ENCODE data around the gene GALNT1. TPM values are rescaled to one million over a fixed set of nuclear protein-coding genes. Genes with fewer than 3 reads are reported as not detected.

Gene GALNT1
- total and polyA plus RNA-seq, 2 donors (not counting 1 experiment from before 2014, with no cell fraction given) = 7.5 to 51.3 TPM

DNA sequence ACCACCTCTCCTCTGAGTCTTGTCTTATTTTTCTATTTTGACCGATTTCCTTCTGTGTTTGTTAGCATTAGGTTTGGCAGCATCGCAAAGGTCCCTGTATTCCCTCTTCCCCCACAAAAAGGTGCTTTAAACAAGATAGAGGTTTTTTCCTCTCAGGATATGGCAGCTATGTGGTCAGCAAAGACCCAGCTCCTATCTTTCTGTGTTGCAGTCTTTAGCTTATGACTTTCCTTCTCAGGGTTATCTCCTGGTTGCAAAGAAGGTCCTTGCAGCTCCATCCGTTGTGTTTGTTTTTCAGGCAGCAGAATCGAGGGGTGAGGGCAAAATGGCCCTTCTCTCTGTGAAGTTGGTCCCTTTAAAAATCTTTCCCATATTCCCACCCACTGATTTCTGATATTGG lies 38.4 kb downstream of the GALNT1 start:
- peaks cover 79% of the 10 kb centered on the region for H3K79me2 ChIP-seq (ENCODE audit: control insufficient read depth, insufficient read depth, low read length)
- no peaks in the 10 kb centered on the region for H3K27me3 Mint-ChIP-seq
- intact Hi-C loops (cut with micrococcal nuclease) = loop anchor here (5.0 kb wide), 2 partner anchors 42 to 447 kb away; partner anchors contain the start of gene RPRD1A

DNA sequence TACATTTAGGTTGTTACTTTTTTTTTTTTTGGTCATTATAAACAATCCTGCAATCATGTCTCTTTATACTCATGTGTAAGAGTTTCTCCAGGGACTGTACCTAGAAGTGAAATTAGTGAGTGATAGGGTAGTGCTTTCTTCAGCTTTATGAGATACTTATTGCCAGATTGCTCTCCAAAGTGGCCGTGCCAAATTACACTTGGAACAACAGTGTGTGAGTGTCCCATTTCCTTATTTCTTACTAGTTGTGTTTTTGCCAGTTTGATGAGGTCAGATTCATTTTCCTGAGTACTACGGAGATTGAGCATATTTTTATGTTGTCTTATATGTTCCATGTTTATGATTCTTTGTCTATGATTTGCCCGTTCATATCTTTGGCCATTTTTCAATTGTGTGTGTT lies 39.2 kb downstream of the GALNT1 start:
- Histone ChIP-seq H3K79me2 (ENCODE audit: control insufficient read depth, insufficient read depth, low read length) (peaks cover 81% of the 10 kb centered on the region), H3K9ac (ENCODE audit: low read length) (no peak overlapping the region), H3K4me3 (ENCODE audit: control extremely low read depth in 1 of 5, extremely low read depth in 1 of 5, insufficient read depth in 1 of 5, low read depth in 2 of 5, low read length in 4 of 5) (no peak overlapping the region), H2AFZ (ENCODE audit: insufficient read depth, low read depth, low read length, poor library complexity, severe bottlenecking) (no peak overlapping the region), H3K9me3 (ENCODE audit: control extremely low read depth in 1 of 3, control insufficient read depth in 2 of 3, insufficient read depth in 1 of 3, low read length in 2 of 3) (peaks cover 0 to 2% (median 0%) of the 10 kb centered on the region in 3 donors), H4K20me1 (ENCODE audit: control insufficient read depth, insufficient read depth, low read length, poor library complexity, severe bottlenecking) (no peaks in the 10 kb centered on the region), H3K27me3 (replicated peaks in 1 of 4; ENCODE audit: control extremely low read depth in 1 of 4, control insufficient read depth in 3 of 4, insufficient read depth in 4 of 4, low read length in 3 of 4) (no peaks in the 10 kb centered on the region), H3K4me2 (replicated peaks; ENCODE audit: low read depth, low read length, poor library complexity, severe bottlenecking) (no peak overlapping the region), H3K27ac (ENCODE audit: low read length in 2 of 2) (no peak overlapping the region), H3K36me3 (replicated peaks in 1 of 2; ENCODE audit: control extremely low read depth in 1 of 2, control insufficient read depth in 1 of 2, extremely low read depth in 1 of 2, insufficient read depth in 2 of 2, low read length in 1 of 2) (no peaks in the 10 kb centered on the region), H3K4me1 (ENCODE audit: control insufficient read depth in 2 of 2, insufficient read depth in 2 of 2, low read length in 2 of 2) (peaks cover 18 to 45% of the 10 kb centered on the region in 2 donors)
- WGBS (ENCODE audit: insufficient coverage) = 93% methylated on average over 2 of the region's 3 CpGs
- DNase-seq (no peak), ATAC-seq (ENCODE audit: low read depth) (no peak)
- no peak for TF ChIP-seq CTCF (IDR thresholded peaks at IDR 0.05)
- POLR2A ChIA-PET = no interaction called here
- CTCF ChIA-PET = no interaction called here
- no peak overlapping the region for H3K27ac Mint-ChIP-seq
- H3K27me3 Mint-ChIP-seq = no peaks in the 10 kb centered on the region
- intact Hi-C loops (cut with micrococcal nuclease) = no loop called here
- H3K4me1 Mint-ChIP-seq = peaks cover 41% of the 10 kb centered on the region
- no peaks in the 10 kb centered on the region for H3K9me3 Mint-ChIP-seq (ENCODE audit: insufficient read depth)
- H3K4me3 Mint-ChIP-seq = no peak overlapping the region

More for the DNA sequence above, 38.4 kb downstream of the GALNT1 start:
- no peak overlapping the region for H3K4me2 ChIP-seq (replicated peaks; ENCODE audit: low read depth, low read length, poor library complexity, severe bottlenecking)
- ChIA-PET CTCF (interaction anchor here (0.9 kb wide), 1 partner anchor 31 kb away, joined by 4 read pairs; no protein-coding TSS in a partner anchor), POLR2A (no interaction called here)
- no peaks in the 10 kb centered on the region for H3K36me3 ChIP-seq (replicated peaks in 1 of 2; ENCODE audit: control extremely low read depth in 1 of 2, control insufficient read depth in 1 of 2, extremely low read depth in 1 of 2, insufficient read depth in 2 of 2, low read length in 1 of 2)
- TF ChIP-seq CTCF (IDR thresholded peaks at IDR 0.05) (no peak), EZH2 (IDR thresholded peaks at IDR 0.05; ENCODE audit: borderline replicate concordance, insufficient read depth, low read depth, low read length, poor library complexity, severe bottlenecking) (no peak)
- no peaks in the 10 kb centered on the region for H3K9me3 ChIP-seq (ENCODE audit: control extremely low read depth in 1 of 3, control insufficient read depth in 2 of 3, insufficient read depth in 1 of 3, low read length in 2 of 3)
- Mint-ChIP-seq H3K4me3 (no peak overlapping the region), H3K4me1 (peaks cover 43% of the 10 kb centered on the region), H3K9me3 (ENCODE audit: insufficient read depth) (no peaks in the 10 kb centered on the region), H3K27ac (peak overlapping the region; percentile 12)
- no peak overlapping the region for H3K9ac ChIP-seq (ENCODE audit: low read length)
- ATAC-seq (ENCODE audit: low read depth) (no peak), DNase-seq (no peak)
- no peak overlapping the region for H3K27ac ChIP-seq (ENCODE audit: low read length in 2 of 2)
- H2AFZ ChIP-seq (ENCODE audit: insufficient read depth, low read depth, low read length, poor library complexity, severe bottlenecking) = no peak overlapping the region
- H3K4me3 ChIP-seq (ENCODE audit: control extremely low read depth in 1 of 5, extremely low read depth in 1 of 5, insufficient read depth in 1 of 5, low read depth in 2 of 5, low read length in 4 of 5) = no peak overlapping the region
- H3K4me1 ChIP-seq (ENCODE audit: control insufficient read depth in 2 of 2, insufficient read depth in 2 of 2, low read length in 2 of 2) = peaks cover 20 to 45% of the 10 kb centered on the region in 2 donors
- 84% methylated on average over 2 of the region's 4 CpGs for WGBS (ENCODE audit: insufficient coverage)
- no peaks in the 10 kb centered on the region for H3K27me3 ChIP-seq (replicated peaks in 1 of 4; ENCODE audit: control extremely low read depth in 1 of 4, control insufficient read depth in 3 of 4, insufficient read depth in 4 of 4, low read length in 3 of 4)
- H4K20me1 ChIP-seq (ENCODE audit: control insufficient read depth, insufficient read depth, low read length, poor library complexity, severe bottlenecking) = no peaks in the 10 kb centered on the region
